OCI-LY1 (cell line): ENCODE data around the gene HES2.

ENCODE experiments used
- CTCF ChIP-seq: fragments of 200-600 bp; sonication (generic), shearing (Covaris generic); IDR thresholded peaks from 2 replicates; pipeline ENCODE4 v1.5.1; 2017; ENCODE audit warnings: mild to moderate bottlenecking, antibody characterized with exemption, low read length, moderate library complexity, mixed read lengths
- EZH2 ChIP-seq: fragments of 200-600 bp; sonication (generic), shearing (Covaris generic); IDR thresholded peaks from 2 replicates; pipeline ENCODE4 v1.8.0; 2017; ENCODE audit warnings: borderline replicate concordance, mixed run types, mild to moderate bottlenecking, antibody characterized with exemption, low read length, moderate library complexity, mixed read lengths

DNA sequence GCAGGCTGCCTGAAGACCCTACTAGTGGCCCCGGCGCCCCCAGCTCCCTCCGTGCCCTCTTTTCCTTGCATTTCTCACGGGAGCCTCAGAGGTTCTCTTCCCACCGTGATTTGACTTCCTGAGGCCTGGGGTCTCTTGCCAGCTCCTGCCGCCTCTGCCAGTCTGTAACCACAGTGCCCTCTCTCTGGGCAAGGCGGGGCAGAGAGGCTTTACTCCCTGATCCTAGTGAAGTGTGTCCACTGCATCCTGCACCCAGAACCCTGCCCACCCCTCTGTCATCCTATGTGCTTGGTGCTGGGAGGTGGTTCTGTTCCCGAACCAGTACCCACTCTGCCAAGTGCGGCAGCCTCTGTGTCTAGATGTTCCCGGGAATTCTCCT lies 7.2 kb upstream of the HES2 start:
- TF ChIP-seq CTCF = no peak
- no peak for TF ChIP-seq EZH2
